SK-N-SH treated with all-trans-retinoic acid at 6 μM for 48 hours (cell line): ENCODE results near the gene VIP.

Experiments
- CSDC2 ChIP-seq: fragments of 250-450 bp; sonication (Bioruptor Pico); IDR thresholded peaks from 2 replicates; pipeline ENCODE4 v1.5.0; 2020; ENCODE audit warnings: mild to moderate bottlenecking, moderate library complexity
- ISL1 ChIP-seq: fragments of 250-450 bp; sonication (Bioruptor Pico); IDR thresholded peaks from 2 replicates; pipeline ENCODE4 v2.1.2; 2022; ENCODE audit warnings: mild to moderate bottlenecking, moderate library complexity
- OSR1 ChIP-seq: fragments of 250-450 bp; sonication (Bioruptor Pico); IDR thresholded peaks from 2 replicates; pipeline ENCODE4 v1.8.0; 2022; ENCODE audit warnings: moderate library complexity, mild to moderate bottlenecking, inconsistent platforms
- PATZ1 ChIP-seq: fragments of 250-450 bp; sonication (Bioruptor Pico); IDR thresholded peaks from 2 replicates; pipeline ENCODE4 v1.8.0; 2020; ENCODE audit warnings: mild to moderate bottlenecking, moderate library complexity, borderline replicate concordance
- SNAI2 ChIP-seq: fragments of 250-450 bp; sonication (Bioruptor Pico); IDR thresholded peaks from 2 replicates; pipeline ENCODE4 v1.5.0; 2020; ENCODE audit warnings: mild to moderate bottlenecking, moderate library complexity
- TCF4 ChIP-seq: fragments of 250-450 bp; sonication (Bioruptor Pico); IDR thresholded peaks from 2 replicates; pipeline ENCODE4 v1.8.0; 2021; ENCODE audit warnings: mild to moderate bottlenecking, moderate library complexity, borderline replicate concordance
- TOX ChIP-seq: fragments of 250-450 bp; sonication (Bioruptor Pico); IDR thresholded peaks from 2 replicates; pipeline ENCODE4 v1.8.0; 2021; ENCODE audit warnings: mild to moderate bottlenecking, moderate library complexity, borderline replicate concordance
- ZFP30 ChIP-seq: fragments of 450-650 bp; formaldehyde crosslinking; IDR thresholded peaks from 2 replicates; pipeline ENCODE4 v1.5.0; 2022; ENCODE audit warnings: mild to moderate bottlenecking, moderate library complexity
- ZNF70 ChIP-seq: fragments of 450-650 bp; formaldehyde crosslinking; IDR thresholded peaks from 2 replicates; pipeline ENCODE4 v1.5.0; 2020; ENCODE audit warnings: mild to moderate bottlenecking, moderate library complexity
- ZNF8 ChIP-seq: fragments of 450-650 bp; formaldehyde crosslinking; IDR thresholded peaks from 2 replicates; pipeline ENCODE4 v1.5.0; 2020; ENCODE audit warnings: mild to moderate bottlenecking, moderate library complexity
- TF ChIP-seq, protein P1 (sequence below): fragments of 250-450 bp; sonication (Bioruptor Pico); IDR thresholded peaks from 2 replicates; pipeline ENCODE4 v1.5.1; 2020; ENCODE audit warnings: low read depth, mild to moderate bottlenecking, moderate library complexity

GRCh38 chr6:152748843-152749242 lies 1.8 kb upstream of the VIP start:
- TF ChIP-seq ZNF8 (CRISPR knock-in tag) (no peak), OSR1 (no peak), ZNF70 (CRISPR knock-in tag) (no peak), ZFP30 (CRISPR knock-in tag) (no peak), TCF4 (CRISPR knock-in tag) (no peak), ISL1 (CRISPR knock-in tag) (no peak), SNAI2 (CRISPR knock-in tag) (no peak), PATZ1 (CRISPR knock-in tag) (no peak), TOX (CRISPR knock-in tag) (no peak), CSDC2 (CRISPR knock-in tag) (no peak)
- TF ChIP-seq, protein P1, sequence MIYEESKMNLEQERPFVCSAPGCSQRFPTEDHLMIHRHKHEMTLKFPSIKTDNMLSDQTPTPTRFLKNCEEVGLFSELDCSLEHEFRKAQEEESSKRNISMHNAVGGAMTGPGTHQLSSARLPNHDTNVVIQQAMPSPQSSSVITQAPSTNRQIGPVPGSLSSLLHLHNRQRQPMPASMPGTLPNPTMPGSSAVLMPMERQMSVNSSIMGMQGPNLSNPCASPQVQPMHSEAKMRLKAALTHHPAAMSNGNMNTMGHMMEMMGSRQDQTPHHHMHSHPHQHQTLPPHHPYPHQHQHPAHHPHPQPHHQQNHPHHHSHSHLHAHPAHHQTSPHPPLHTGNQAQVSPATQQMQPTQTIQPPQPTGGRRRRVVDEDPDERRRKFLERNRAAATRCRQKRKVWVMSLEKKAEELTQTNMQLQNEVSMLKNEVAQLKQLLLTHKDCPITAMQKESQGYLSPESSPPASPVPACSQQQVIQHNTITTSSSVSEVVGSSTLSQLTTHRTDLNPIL = no peak
